ENCODE measurements around the gene BTBD9. TPM values are rescaled to one million over a fixed set of nuclear protein-coding genes. Genes with fewer than 3 reads are reported as not detected.

BTBD9 gene
- total and polyA plus RNA-seq, 2 of the 13 experiments (the other 11 are each of a cell fraction or from before 2014, with no cell fraction given) = 1.2 to 3.0 TPM

DNA sequence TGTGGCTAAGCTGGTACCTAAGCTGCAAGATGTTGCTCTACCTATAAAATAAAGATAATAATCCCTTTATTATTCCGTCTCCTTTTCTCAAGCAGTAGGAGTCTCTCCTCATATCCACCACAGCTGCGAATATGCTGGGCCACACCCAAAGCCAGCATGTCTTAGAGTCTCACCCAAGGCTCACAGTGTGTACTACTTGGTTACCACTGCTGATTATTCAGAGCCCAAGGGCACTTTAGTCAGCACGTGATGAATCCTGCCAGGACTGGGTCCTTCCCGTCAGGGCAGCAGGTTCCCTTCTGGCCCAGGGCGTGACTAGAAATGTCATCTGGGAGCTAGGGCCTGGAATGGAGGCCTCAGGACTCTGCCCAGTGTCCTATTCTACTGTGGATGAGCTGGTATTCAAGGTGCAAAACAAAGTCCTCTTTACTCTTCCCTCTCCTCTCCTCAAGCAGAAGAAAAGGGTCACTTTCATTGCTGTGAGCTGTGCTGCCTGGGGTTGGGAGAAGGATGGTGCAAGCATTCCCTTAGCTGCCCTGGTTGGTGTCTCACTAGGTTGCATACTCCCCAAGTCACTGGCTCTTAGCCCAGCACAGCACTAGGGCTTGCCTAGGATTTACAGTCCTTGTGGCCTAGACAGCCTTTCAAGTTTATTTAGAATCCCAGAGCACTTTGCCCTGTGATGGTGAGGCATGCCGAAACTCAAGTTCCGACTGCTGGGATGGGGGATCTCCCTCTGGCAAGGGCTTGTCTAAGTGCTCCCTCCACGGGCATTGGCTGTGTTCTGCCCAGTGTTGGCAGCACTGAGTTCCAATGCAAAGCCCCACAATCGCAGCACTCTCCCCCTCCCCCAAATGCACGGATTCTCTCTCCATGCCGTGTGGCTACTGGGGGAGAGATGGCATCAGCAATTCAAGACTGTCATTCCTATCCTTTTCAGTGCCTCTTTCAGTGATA, 320.2 kb downstream of the BTBD9 start:
- DNase-seq (ENCODE audit: low spot score) (no peak), FAIRE-seq (no peak), ATAC-seq (no peak)
- BruUV-seq (replicated peaks) = no TSS peak
- in situ Hi-C loops (cut with HindIII; ENCODE audit: extremely low pct_ligation_motif_present, low pct_unique_long_range_greater_than_20kb) (no loop called here), intact Hi-C loops (cut with micrococcal nuclease; ENCODE audit: unreplicated experiment) (no loop called here)
- no peaks in the 10 kb centered on the region for H3K4me1 ChIP-seq (ENCODE audit: insufficient read depth, low read length)
- no peak overlapping the region for H3K27ac ChIP-seq (ENCODE audit: extremely low read length, insufficient read depth, low read length)
- no peak overlapping the region for H3K4me2 ChIP-seq (ENCODE audit: low read depth, low read length)
- CTCF ChIA-PET (ENCODE audit: low intra/inter-chr PET ratio, low total read pairs) = no interaction called here
- no peaks in the 10 kb centered on the region for H3K79me2 ChIP-seq (ENCODE audit: insufficient read depth, low read length)
- 55% methylated on average over 11 of the region's 11 CpGs for WGBS (ENCODE audit: low lambda C conversion rate)
- H3K4me3 ChIP-seq (replicated peaks in 1 of 3; ENCODE audit: insufficient read depth in 1 of 3, low read depth in 2 of 3, low read length in 3 of 3) = no peak overlapping the region
- H3K9me3 ChIP-seq (ENCODE audit: low read length) = no peaks in the 10 kb centered on the region
- H4K20me1 ChIP-seq (ENCODE audit: insufficient read depth, low read length) = no peaks in the 10 kb centered on the region
- TF ChIP-seq, protein P1, sequence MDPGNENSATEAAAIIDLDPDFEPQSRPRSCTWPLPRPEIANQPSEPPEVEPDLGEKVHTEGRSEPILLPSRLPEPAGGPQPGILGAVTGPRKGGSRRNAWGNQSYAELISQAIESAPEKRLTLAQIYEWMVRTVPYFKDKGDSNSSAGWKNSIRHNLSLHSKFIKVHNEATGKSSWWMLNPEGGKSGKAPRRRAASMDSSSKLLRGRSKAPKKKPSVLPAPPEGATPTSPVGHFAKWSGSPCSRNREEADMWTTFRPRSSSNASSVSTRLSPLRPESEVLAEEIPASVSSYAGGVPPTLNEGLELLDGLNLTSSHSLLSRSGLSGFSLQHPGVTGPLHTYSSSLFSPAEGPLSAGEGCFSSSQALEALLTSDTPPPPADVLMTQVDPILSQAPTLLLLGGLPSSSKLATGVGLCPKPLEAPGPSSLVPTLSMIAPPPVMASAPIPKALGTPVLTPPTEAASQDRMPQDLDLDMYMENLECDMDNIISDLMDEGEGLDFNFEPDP (CRISPR knock-in tag; conservative IDR thresholded peaks at IDR 0.05) = 0 out of 2 replicates have a peak, but pooled peaks have one; percentile 35
- TF ChIP-seq ZNF557 (CRISPR knock-in tag; IDR thresholded peaks at IDR 0.05) (no peak), KAT7 (CRISPR knock-in tag; IDR thresholded peaks at IDR 0.05; ENCODE audit: borderline replicate concordance) (no peak)
- no peaks in the 10 kb centered on the region for H3K36me3 ChIP-seq (replicated peaks in 1 of 2; ENCODE audit: control insufficient read depth in 1 of 2, insufficient read depth in 2 of 2, low read length in 2 of 2)
- POLR2A ChIA-PET = no interaction called here
- no peak overlapping the region for H3K9ac ChIP-seq (ENCODE audit: insufficient read depth, low read depth, low read length)
- H2AFZ ChIP-seq (ENCODE audit: low read length) = no peak overlapping the region
- H3K27me3 ChIP-seq (ENCODE audit: control insufficient read depth in 1 of 2, insufficient read depth in 2 of 2, low read length in 2 of 2) = no peaks in the 10 kb centered on the region

DNA sequence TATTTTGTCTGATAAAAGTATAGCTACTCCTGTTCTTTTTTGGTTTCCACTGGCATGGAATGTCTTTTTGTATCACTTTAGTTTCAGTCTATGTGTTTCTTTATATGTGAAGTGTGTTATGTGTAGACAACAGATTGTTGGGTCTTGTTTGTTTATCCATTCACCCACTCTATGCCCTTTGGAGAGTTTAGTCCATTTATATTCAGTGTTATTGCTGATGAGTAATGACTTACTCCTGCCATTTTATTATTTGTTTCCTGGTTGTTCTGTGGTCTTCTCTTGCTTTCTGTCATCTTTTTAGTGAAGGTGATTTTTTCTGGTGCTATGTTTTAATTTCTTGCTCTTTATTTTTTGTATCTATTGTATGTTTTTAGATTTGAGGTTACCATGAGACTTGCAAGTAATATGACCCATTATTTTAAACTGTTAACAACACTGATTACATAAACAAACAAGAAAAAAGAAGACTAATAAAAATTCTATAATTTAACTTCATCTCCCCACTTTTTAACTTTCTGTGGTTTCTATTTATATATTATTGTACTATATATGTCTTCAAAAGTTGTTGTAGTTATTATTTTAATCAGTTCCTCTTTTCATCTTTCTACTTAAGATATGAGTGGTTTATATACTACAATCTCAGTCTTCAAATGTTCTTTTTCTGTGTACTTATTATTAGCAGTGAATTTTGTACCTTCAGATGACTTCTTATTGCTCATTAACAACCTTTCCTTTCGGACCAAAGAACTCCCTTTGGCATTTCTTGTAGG, 323.4 kb downstream of the BTBD9 start:
- Histone ChIP-seq H3K4me2 (ENCODE audit: low read depth, low read length) (no peak overlapping the region), H3K9ac (ENCODE audit: insufficient read depth, low read depth, low read length) (no peak overlapping the region), H3K27ac (ENCODE audit: extremely low read length, insufficient read depth, low read length) (no peak overlapping the region), H3K4me1 (ENCODE audit: insufficient read depth, low read length) (no peaks in the 10 kb centered on the region), H3K27me3 (ENCODE audit: control insufficient read depth in 1 of 2, insufficient read depth in 2 of 2, low read length in 2 of 2) (no peaks in the 10 kb centered on the region), H3K9me3 (ENCODE audit: low read length) (no peaks in the 10 kb centered on the region), H4K20me1 (ENCODE audit: insufficient read depth, low read length) (no peaks in the 10 kb centered on the region), H3K36me3 (replicated peaks in 1 of 2; ENCODE audit: control insufficient read depth in 1 of 2, insufficient read depth in 2 of 2, low read length in 2 of 2) (no peaks in the 10 kb centered on the region), H3K79me2 (ENCODE audit: insufficient read depth, low read length) (no peaks in the 10 kb centered on the region), H3K4me3 (replicated peaks in 1 of 3; ENCODE audit: insufficient read depth in 1 of 3, low read depth in 2 of 3, low read length in 3 of 3) (no peak overlapping the region), H2AFZ (ENCODE audit: low read length) (no peak overlapping the region)
- POLR2A ChIA-PET = no interaction called here
- DNase-seq (ENCODE audit: low spot score) = no peak
- no peak for FAIRE-seq
- in situ Hi-C loops (cut with HindIII; ENCODE audit: extremely low pct_ligation_motif_present, low pct_unique_long_range_greater_than_20kb) = no loop called here
- BruUV-seq (replicated peaks) = no TSS peak
- no peak for ATAC-seq
- CTCF ChIA-PET (ENCODE audit: low intra/inter-chr PET ratio, low total read pairs) = no interaction called here
- intact Hi-C loops (cut with micrococcal nuclease; ENCODE audit: unreplicated experiment) = no loop called here
- WGBS (ENCODE audit: low lambda C conversion rate) = 31% methylated on average over 1 of the region's 1 CpG
- no peak for TF ChIP-seq KDM5B (CRISPR knock-in tag; IDR thresholded peaks at IDR 0.05; ENCODE audit: borderline replicate concordance)
- TF ChIP-seq TEAD2 (CRISPR knock-in tag; IDR thresholded peaks at IDR 0.05) = no peak
- TF ChIP-seq ZNF292 (CRISPR knock-in tag; IDR thresholded peaks at IDR 0.05; ENCODE audit: borderline replicate concordance, low read depth) = no peak
- TF ChIP-seq ZNF777 (CRISPR knock-in tag; IDR thresholded peaks at IDR 0.05) = no peak
- no peak for TF ChIP-seq IRX3 (CRISPR knock-in tag; IDR thresholded peaks at IDR 0.05; ENCODE audit: borderline replicate concordance, low read depth)
- TF ChIP-seq ZNF724P (CRISPR knock-in tag; IDR thresholded peaks at IDR 0.05; ENCODE audit: borderline replicate concordance) = no peak
- no peak for TF ChIP-seq NR2F6 (IDR thresholded peaks at IDR 0.05)
- no peak for TF ChIP-seq NR2F6 (CRISPR knock-in tag; IDR thresholded peaks at IDR 0.05)
- TF ChIP-seq, protein P2, sequence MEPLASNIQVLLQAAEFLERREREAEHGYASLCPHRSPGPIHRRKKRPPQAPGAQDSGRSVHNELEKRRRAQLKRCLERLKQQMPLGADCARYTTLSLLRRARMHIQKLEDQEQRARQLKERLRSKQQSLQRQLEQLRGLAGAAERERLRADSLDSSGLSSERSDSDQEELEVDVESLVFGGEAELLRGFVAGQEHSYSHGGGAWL (CRISPR knock-in tag; IDR thresholded peaks at IDR 0.05) = no peak
- no peak for TF ChIP-seq ZNF576 (CRISPR knock-in tag; IDR thresholded peaks at IDR 0.05)
- TF ChIP-seq, protein P3, sequence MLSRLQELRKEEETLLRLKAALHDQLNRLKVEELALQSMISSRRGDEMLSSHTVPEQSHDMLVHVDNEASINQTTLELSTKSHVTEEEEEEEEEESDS (CRISPR knock-in tag; IDR thresholded peaks at IDR 0.05; ENCODE audit: borderline replicate concordance) = no peak
- TF ChIP-seq ZNF124 (CRISPR knock-in tag; IDR thresholded peaks at IDR 0.05) = no peak
